Measurements from ENCODE around the gene ST6GALNAC4.

- no peak for TF ChIP-seq POLR2A (IDR thresholded peaks at IDR 0.05; ENCODE audit: low read depth, low read length)
- TF ChIP-seq POLR2AphosphoS5 (IDR thresholded peaks at IDR 0.05; ENCODE audit: low read depth, low read length), result no peak
- TF ChIP-seq POU2F2 (IDR thresholded peaks at IDR 0.05; ENCODE audit: low read depth, low read length), result no peak
- TF ChIP-seq SPI1 (IDR thresholded peaks at IDR 0.05; ENCODE audit: low read depth, low read length), result no peak
- TF ChIP-seq TAF1 (IDR thresholded peaks at IDR 0.05; ENCODE audit: low read depth, low read length), result no peak
Observed at GRCh38 chr9:127965953-127966352, 49.1 kb upstream of the ST6GALNAC4 start.
